ENCODE results near the gene CCNK. TPM values are rescaled to one million over a fixed set of nuclear protein-coding genes. Genes with fewer than 3 reads are reported as not detected.

Gene CCNK
- total RNA-seq, 1 experiment from 2014 or later, result 104 TPM

- H3K9me3 Mint-ChIP-seq (ENCODE audit: unreplicated experiment), result no peaks in the 10 kb centered on the region
- no peak for TF ChIP-seq CTCF (IDR thresholded peaks at IDR 0.05; ENCODE audit: insufficient read depth in 1 of 2, low read depth in 1 of 2, low read length in 1 of 2, severe bottlenecking in 1 of 2, unreplicated experiment in 1 of 2)
- DNase-seq, result no peak
- ChIA-PET CTCF (no interaction called here), POLR2A (no interaction called here)
- peaks cover 8% of the 10 kb centered on the region for H3K36me3 Mint-ChIP-seq (ENCODE audit: insufficient read depth, unreplicated experiment)
- intact Hi-C loops (cut with micrococcal nuclease; ENCODE audit: unreplicated experiment), result no loop called here
- no peaks in the 10 kb centered on the region for H3K27me3 ChIP-seq (replicated peaks; ENCODE audit: control insufficient read depth, insufficient read depth, low read length)
- H3K4me1 Mint-ChIP-seq (ENCODE audit: low read depth, unreplicated experiment), result peaks cover 32% of the 10 kb centered on the region
- H3K4me1 ChIP-seq, result no peaks in the 10 kb centered on the region
- H3K4me3 ChIP-seq (ENCODE audit: low read depth, low read length), result no peak overlapping the region
- no peaks in the 10 kb centered on the region; the same call in 1 of the 2 replicates for H3K36me3 ChIP-seq (ENCODE audit: control insufficient read depth, insufficient read depth, low read length)
- no peaks in the 10 kb centered on the region for H3K27me3 Mint-ChIP-seq (ENCODE audit: insufficient read depth, unreplicated experiment)
- H3K9me3 ChIP-seq, result no peaks in the 10 kb centered on the region
- no peak overlapping the region for H3K27ac Mint-ChIP-seq (ENCODE audit: unreplicated experiment)
- no peak overlapping the region for H3K4me3 Mint-ChIP-seq (ENCODE audit: unreplicated experiment)
- BruUV-seq (replicated peaks), result no TSS peak
Observed at GRCh38 chr14:99468836-99469592, 12.2 kb upstream of the CCNK start.

- Mint-ChIP-seq H3K27ac (ENCODE audit: unreplicated experiment) (no peak overlapping the region), H3K4me1 (ENCODE audit: low read depth, unreplicated experiment) (peaks cover 34% of the 10 kb centered on the region), H3K9me3 (ENCODE audit: unreplicated experiment) (no peaks in the 10 kb centered on the region), H3K27me3 (ENCODE audit: insufficient read depth, unreplicated experiment) (no peaks in the 10 kb centered on the region), H3K36me3 (ENCODE audit: insufficient read depth, unreplicated experiment) (peaks cover under 1% of the 10 kb centered on the region), H3K4me3 (ENCODE audit: unreplicated experiment) (no peak overlapping the region)
- ChIA-PET CTCF (no interaction called here), POLR2A (interaction anchor here (0.8 kb wide), 1 partner anchor 9 kb away, joined by 4 read pairs; the partner anchor contains the start of genes CCNK and SETD3)
- H3K27me3 ChIP-seq (replicated peaks; ENCODE audit: control insufficient read depth, insufficient read depth, low read length), result no peaks in the 10 kb centered on the region
- BruUV-seq (replicated peaks), result no TSS peak
- intact Hi-C loops (cut with micrococcal nuclease; ENCODE audit: unreplicated experiment), result no loop called here
- no peak for TF ChIP-seq CTCF (IDR thresholded peaks at IDR 0.05; ENCODE audit: insufficient read depth in 1 of 2, low read depth in 1 of 2, low read length in 1 of 2, severe bottlenecking in 1 of 2, unreplicated experiment in 1 of 2)
- no peak overlapping the region for H3K4me3 ChIP-seq (ENCODE audit: low read depth, low read length)
- peaks cover 14% of the 10 kb centered on the region for H3K4me1 ChIP-seq
- no peaks in the 10 kb centered on the region for H3K9me3 ChIP-seq
- H3K36me3 ChIP-seq (ENCODE audit: control insufficient read depth, insufficient read depth, low read length), result no peaks in the 10 kb centered on the region
- no peak for DNase-seq
Observed at GRCh38 chr14:99471731-99472130, 9.5 kb upstream of the CCNK start.

- Histone ChIP-seq H3K4me1 (peaks cover 20% of the 10 kb centered on the region), H3K9me3 (no peaks in the 10 kb centered on the region), H3K36me3 (ENCODE audit: control insufficient read depth, insufficient read depth, low read length) (no peaks in the 10 kb centered on the region), H3K27me3 (replicated peaks; ENCODE audit: control insufficient read depth, insufficient read depth, low read length) (no peaks in the 10 kb centered on the region), H3K4me3 (ENCODE audit: low read depth, low read length) (no peak overlapping the region)
- TF ChIP-seq CTCF (IDR thresholded peaks at IDR 0.05; ENCODE audit: insufficient read depth in 1 of 2, low read depth in 1 of 2, low read length in 1 of 2, severe bottlenecking in 1 of 2, unreplicated experiment in 1 of 2), result no peak
- Mint-ChIP-seq H3K27me3 (ENCODE audit: insufficient read depth, unreplicated experiment) (no peaks in the 10 kb centered on the region), H3K27ac (ENCODE audit: unreplicated experiment) (no peak overlapping the region), H3K36me3 (ENCODE audit: insufficient read depth, unreplicated experiment) (no peaks in the 10 kb centered on the region), H3K4me3 (ENCODE audit: unreplicated experiment) (no peak overlapping the region), H3K4me1 (ENCODE audit: low read depth, unreplicated experiment) (peaks cover 35% of the 10 kb centered on the region), H3K9me3 (ENCODE audit: unreplicated experiment) (no peaks in the 10 kb centered on the region)
- BruUV-seq (replicated peaks), result no TSS peak
- ChIA-PET POLR2A (no interaction called here), CTCF (no interaction called here)
- intact Hi-C loops (cut with micrococcal nuclease; ENCODE audit: unreplicated experiment), result no loop called here
- no peak for DNase-seq
Observed at GRCh38 chr14:99472937-99473336, 8.3 kb upstream of the CCNK start.

Measured in Caco-2 (cell line).